ENCODE data around the gene CBLB.

CBLB gene

GRCh38 chr3:105842449-105842848, 26.4 kb downstream of the CBLB start:
- TF ChIP-seq CTCF (IDR thresholded peaks at IDR 0.05; ENCODE audit: insufficient read depth, low read depth, low read length, missing control alignments), result no peak

DNA sequence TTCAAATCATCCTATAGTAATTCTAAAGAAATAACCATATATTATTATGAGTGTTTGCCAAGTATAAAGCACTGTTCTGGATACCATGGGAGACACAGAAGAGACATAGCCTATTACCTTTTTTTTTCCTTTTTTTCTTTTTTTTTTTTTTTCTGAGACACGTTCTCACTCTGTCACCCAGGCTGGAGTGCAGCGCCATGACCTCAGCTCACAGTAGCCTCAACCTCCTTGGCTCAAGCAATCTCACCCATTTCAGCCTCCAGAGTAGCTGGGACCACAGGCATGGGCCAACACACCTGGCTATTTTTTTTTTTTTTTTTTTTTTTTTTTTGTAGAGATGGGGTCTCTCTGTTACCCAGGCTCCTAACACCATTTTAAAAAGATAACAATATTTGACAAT, 30.9 kb downstream of the CBLB start:
- no peak for TF ChIP-seq CTCF (IDR thresholded peaks at IDR 0.05; ENCODE audit: insufficient read depth, low read depth, low read length, missing control alignments)
- DNase-seq (ENCODE audit: low read depth), result no peak
- no peak overlapping the region for H3K4me3 ChIP-seq (ENCODE audit: low read depth, low read length)

More at GRCh38 chr3:105842449-105842848, 26.4 kb downstream of the CBLB start:
- no peak overlapping the region for H3K4me3 ChIP-seq (ENCODE audit: low read depth, low read length)
- DNase-seq (ENCODE audit: low read depth), result no peak

GRCh38 chr3:105837143-105837740, 31.6 kb downstream of the CBLB start:
- H3K4me3 ChIP-seq (ENCODE audit: low read depth, low read length), result peak overlapping the region; percentile 28
- TF ChIP-seq CTCF (IDR thresholded peaks at IDR 0.05; ENCODE audit: insufficient read depth, low read depth, low read length, missing control alignments), result no peak
- DNase-seq (ENCODE audit: low read depth), result peak; percentile 94

DNA sequence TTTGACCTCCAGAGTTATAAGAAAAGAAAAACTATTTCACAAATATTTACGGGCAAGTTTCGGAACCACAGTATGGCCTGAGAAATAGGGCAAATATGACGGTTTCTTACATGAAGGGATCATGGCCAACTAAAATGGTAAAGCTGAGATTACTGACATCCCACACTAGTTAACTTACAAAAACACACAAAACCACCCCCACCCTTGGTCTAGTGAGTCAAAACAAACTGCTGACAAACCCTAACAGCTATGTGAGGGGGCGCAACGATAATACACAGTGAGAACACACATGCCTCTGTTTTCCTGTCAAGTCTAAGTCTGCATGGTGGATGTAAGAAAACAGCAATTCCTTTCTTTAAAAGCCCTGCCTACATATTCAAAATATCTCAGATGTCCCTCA, 32.3 kb downstream of the CBLB start:
- DNase-seq (ENCODE audit: low read depth), result peak; percentile 92
- H3K4me3 ChIP-seq (ENCODE audit: low read depth, low read length), result peak overlapping the region; percentile 28
- TF ChIP-seq CTCF (IDR thresholded peaks at IDR 0.05; ENCODE audit: insufficient read depth, low read depth, low read length, missing control alignments), result no peak

GRCh38 chr3:105835606-105836005, 33.2 kb downstream of the CBLB start:
- H3K4me3 ChIP-seq (ENCODE audit: low read depth, low read length), result no peak overlapping the region
- no peak for TF ChIP-seq CTCF (IDR thresholded peaks at IDR 0.05; ENCODE audit: insufficient read depth, low read depth, low read length, missing control alignments)
- no peak for DNase-seq (ENCODE audit: low read depth)

DNA sequence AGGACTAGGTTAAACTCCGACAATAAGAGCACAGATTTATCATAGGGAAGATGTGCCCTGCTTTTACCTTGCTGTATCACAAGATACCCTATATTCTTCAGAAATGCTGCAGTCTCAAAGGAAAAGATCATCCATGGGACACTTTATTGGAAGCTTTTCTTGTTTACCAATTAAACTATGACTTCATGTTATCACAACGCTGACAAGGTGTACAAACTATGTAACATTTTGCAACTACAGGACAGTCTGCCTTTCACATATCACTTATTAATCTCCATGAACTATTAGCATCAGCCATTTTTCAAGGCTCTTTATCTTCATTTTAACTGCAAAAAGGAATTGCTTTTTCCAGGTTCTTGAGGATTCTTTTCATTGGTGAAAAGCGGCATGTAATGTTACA, 34.0 kb downstream of the CBLB start:
- TF ChIP-seq CTCF (IDR thresholded peaks at IDR 0.05; ENCODE audit: insufficient read depth, low read depth, low read length, missing control alignments), result no peak
- DNase-seq (ENCODE audit: low read depth), result no peak

DNA sequence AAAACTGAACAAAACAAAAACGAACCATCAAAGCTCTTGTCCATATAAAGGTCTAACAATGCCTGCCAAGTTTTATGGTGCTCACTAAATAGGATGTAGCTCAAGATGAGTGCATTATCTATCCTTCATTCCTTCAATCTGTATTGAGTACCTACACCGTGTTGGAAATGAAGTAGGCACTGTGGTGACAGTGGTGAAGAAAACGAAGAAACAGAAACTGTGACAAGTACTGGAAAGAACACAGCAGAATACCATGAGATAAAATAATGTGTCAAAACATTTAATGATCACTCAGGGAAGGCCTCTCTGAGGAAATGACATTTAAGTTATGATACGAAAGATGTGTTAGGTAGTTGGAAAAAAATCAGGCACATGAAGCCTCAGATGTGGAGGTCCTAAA, 36.2 kb downstream of the CBLB start:
- DNase-seq (ENCODE audit: low read depth), result no peak
- no peak for TF ChIP-seq CTCF (IDR thresholded peaks at IDR 0.05; ENCODE audit: insufficient read depth, low read depth, low read length, missing control alignments)
- H3K4me3 ChIP-seq (ENCODE audit: low read depth, low read length), result no peak overlapping the region

More for the DNA sequence above, 34.0 kb downstream of the CBLB start:
- no peak overlapping the region for H3K4me3 ChIP-seq (ENCODE audit: low read depth, low read length)
